ENCODE measurements around the gene SNX33. TPM values are rescaled to one million over a fixed set of nuclear protein-coding genes. Genes with fewer than 3 reads are reported as not detected.

The SNX33 gene
- total and polyA plus RNA-seq, 2 of the 13 experiments (the other 11 are each of a cell fraction or from before 2014, with no cell fraction given): 11.0 to 11.6 TPM

DNA sequence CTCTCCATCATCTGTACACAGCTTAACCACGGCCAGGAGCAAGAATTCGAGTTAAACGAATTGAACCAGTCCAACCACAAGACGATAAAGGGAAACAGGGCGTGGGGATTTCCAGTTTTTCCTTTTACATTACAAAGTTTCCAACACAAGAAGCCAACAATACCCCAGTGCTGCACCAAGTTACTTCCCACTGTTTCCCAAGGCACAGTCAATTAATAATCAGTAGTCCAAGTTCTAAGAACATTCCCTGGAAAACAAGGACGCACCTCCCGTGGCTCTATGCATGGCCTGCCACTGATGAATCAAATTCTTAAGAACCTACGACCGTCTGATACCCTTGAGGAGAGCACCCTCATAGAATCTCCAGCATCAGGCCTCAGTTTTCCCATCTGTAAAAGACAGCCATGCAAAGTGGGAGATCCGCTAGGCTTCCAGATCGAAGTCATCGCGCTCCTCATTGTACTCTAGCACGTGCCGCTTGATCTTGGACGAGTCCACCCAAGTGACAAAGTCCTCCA lies 8.5 kb upstream of the SNX33 start (continued):
- TF ChIP-seq, protein P1, sequence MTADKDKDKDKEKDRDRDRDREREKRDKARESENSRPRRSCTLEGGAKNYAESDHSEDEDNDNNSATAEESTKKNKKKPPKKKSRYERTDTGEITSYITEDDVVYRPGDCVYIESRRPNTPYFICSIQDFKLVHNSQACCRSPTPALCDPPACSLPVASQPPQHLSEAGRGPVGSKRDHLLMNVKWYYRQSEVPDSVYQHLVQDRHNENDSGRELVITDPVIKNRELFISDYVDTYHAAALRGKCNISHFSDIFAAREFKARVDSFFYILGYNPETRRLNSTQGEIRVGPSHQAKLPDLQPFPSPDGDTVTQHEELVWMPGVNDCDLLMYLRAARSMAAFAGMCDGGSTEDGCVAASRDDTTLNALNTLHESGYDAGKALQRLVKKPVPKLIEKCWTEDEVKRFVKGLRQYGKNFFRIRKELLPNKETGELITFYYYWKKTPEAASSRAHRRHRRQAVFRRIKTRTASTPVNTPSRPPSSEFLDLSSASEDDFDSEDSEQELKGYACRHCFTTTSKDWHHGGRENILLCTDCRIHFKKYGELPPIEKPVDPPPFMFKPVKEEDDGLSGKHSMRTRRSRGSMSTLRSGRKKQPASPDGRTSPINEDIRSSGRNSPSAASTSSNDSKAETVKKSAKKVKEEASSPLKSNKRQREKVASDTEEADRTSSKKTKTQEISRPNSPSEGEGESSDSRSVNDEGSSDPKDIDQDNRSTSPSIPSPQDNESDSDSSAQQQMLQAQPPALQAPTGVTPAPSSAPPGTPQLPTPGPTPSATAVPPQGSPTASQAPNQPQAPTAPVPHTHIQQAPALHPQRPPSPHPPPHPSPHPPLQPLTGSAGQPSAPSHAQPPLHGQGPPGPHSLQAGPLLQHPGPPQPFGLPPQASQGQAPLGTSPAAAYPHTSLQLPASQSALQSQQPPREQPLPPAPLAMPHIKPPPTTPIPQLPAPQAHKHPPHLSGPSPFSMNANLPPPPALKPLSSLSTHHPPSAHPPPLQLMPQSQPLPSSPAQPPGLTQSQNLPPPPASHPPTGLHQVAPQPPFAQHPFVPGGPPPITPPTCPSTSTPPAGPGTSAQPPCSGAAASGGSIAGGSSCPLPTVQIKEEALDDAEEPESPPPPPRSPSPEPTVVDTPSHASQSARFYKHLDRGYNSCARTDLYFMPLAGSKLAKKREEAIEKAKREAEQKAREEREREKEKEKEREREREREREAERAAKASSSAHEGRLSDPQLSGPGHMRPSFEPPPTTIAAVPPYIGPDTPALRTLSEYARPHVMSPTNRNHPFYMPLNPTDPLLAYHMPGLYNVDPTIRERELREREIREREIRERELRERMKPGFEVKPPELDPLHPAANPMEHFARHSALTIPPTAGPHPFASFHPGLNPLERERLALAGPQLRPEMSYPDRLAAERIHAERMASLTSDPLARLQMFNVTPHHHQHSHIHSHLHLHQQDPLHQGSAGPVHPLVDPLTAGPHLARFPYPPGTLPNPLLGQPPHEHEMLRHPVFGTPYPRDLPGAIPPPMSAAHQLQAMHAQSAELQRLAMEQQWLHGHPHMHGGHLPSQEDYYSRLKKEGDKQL (CRISPR knock-in tag; IDR thresholded peaks at IDR 0.05; ENCODE audit: low read depth): no peak
- TF ChIP-seq RFXANK (CRISPR knock-in tag; IDR thresholded peaks at IDR 0.05) (no peak), GABPA (IDR thresholded peaks at IDR 0.05; ENCODE audit: low read depth, low read length) (no peak), GABPA (CRISPR knock-in tag; IDR thresholded peaks at IDR 0.05; ENCODE audit: low read depth) (peak; percentile 21; the same call in 1 of the 2 replicates), AHR (CRISPR knock-in tag; IDR thresholded peaks at IDR 0.05) (no peak), TOE1 (CRISPR knock-in tag; IDR thresholded peaks at IDR 0.05) (no peak), CBX2 (IDR thresholded peaks at IDR 0.05; ENCODE audit: low read depth, low read length) (no peak), CBX2 (CRISPR knock-in tag; IDR thresholded peaks at IDR 0.05; ENCODE audit: low read depth) (no peak), SMAD9 (CRISPR knock-in tag; IDR thresholded peaks at IDR 0.05) (0 out of 2 replicates have a peak, but pooled peaks have one; percentile 26), HIVEP1 (CRISPR knock-in tag; IDR thresholded peaks at IDR 0.05) (no peak), YEATS4 (CRISPR knock-in tag; IDR thresholded peaks at IDR 0.05; ENCODE audit: borderline replicate concordance) (no peak), MZF1 (CRISPR knock-in tag; IDR thresholded peaks at IDR 0.05; ENCODE audit: borderline replicate concordance) (no peak), ZNF3 (CRISPR knock-in tag; IDR thresholded peaks at IDR 0.05) (no peak), BHLHE40 (IDR thresholded peaks at IDR 0.05; ENCODE audit: low read length) (peak; percentile 94), NR2F6 (IDR thresholded peaks at IDR 0.05) (no peak), NR2F6 (CRISPR knock-in tag; IDR thresholded peaks at IDR 0.05) (0 out of 2 replicates have a peak, but pooled peaks have one; percentile 3), MTF2 (CRISPR knock-in tag; IDR thresholded peaks at IDR 0.05; ENCODE audit: borderline replicate concordance) (no peak), ZNF143 (CRISPR knock-in tag; IDR thresholded peaks at IDR 0.05) (no peak), WIZ (CRISPR knock-in tag; IDR thresholded peaks at IDR 0.05) (no peak), ARHGAP35 (CRISPR knock-in tag; IDR thresholded peaks at IDR 0.05; ENCODE audit: borderline replicate concordance) (no peak), ZNF224 (CRISPR knock-in tag; IDR thresholded peaks at IDR 0.05) (no peak), FIP1L1 (IDR thresholded peaks at IDR 0.05; ENCODE audit: borderline replicate concordance, insufficient read depth, low read depth, low read length) (no peak), ZNF20 (CRISPR knock-in tag; IDR thresholded peaks at IDR 0.05) (no peak), ZNF614 (CRISPR knock-in tag; IDR thresholded peaks at IDR 0.05; ENCODE audit: borderline replicate concordance) (no peak)
- TF ChIP-seq, protein P2, sequence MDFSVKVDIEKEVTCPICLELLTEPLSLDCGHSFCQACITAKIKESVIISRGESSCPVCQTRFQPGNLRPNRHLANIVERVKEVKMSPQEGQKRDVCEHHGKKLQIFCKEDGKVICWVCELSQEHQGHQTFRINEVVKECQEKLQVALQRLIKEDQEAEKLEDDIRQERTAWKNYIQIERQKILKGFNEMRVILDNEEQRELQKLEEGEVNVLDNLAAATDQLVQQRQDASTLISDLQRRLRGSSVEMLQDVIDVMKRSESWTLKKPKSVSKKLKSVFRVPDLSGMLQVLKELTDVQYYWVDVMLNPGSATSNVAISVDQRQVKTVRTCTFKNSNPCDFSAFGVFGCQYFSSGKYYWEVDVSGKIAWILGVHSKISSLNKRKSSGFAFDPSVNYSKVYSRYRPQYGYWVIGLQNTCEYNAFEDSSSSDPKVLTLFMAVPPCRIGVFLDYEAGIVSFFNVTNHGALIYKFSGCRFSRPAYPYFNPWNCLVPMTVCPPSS (IDR thresholded peaks at IDR 0.05): no peak
- TF ChIP-seq, protein P3, sequence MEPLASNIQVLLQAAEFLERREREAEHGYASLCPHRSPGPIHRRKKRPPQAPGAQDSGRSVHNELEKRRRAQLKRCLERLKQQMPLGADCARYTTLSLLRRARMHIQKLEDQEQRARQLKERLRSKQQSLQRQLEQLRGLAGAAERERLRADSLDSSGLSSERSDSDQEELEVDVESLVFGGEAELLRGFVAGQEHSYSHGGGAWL (CRISPR knock-in tag; IDR thresholded peaks at IDR 0.05): no peak
- TF ChIP-seq, protein P4, sequence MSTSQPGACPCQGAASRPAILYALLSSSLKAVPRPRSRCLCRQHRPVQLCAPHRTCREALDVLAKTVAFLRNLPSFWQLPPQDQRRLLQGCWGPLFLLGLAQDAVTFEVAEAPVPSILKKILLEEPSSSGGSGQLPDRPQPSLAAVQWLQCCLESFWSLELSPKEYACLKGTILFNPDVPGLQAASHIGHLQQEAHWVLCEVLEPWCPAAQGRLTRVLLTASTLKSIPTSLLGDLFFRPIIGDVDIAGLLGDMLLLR (CRISPR knock-in tag; IDR thresholded peaks at IDR 0.05): no peak
